ENCODE results near the gene LRRC53.

The LRRC53 gene

GRCh38 chr1:74512170-74512915, at the start of gene LRRC53:
TSS of gene LRRC53 (minus strand) at chr1:74512611. CDS start at chr1:74483349, 29,262 bp downstream.
- in situ Hi-C loops (cut with MboI; ENCODE audit: low sequenced_read_pairs), result no loop called here

- in situ Hi-C loops (cut with MboI; ENCODE audit: low sequenced_read_pairs), result no loop called here
Measured at GRCh38 chr1:74549932-74550331, 37.5 kb upstream of the LRRC53 start.

GRCh38 chr1:74548961-74549750, 36.7 kb upstream of the LRRC53 start:
- in situ Hi-C loops (cut with MboI; ENCODE audit: low sequenced_read_pairs), result no loop called here

- in situ Hi-C loops (cut with MboI; ENCODE audit: low sequenced_read_pairs), result no loop called here
Measured at GRCh38 chr1:74545821-74546220, 33.4 kb upstream of the LRRC53 start.

GRCh38 chr1:74534241-74534640, 21.8 kb upstream of the LRRC53 start:
- in situ Hi-C loops (cut with MboI; ENCODE audit: low sequenced_read_pairs), result no loop called here

- in situ Hi-C loops (cut with MboI; ENCODE audit: low sequenced_read_pairs), result no loop called here
Measured at GRCh38 chr1:74531796-74532195, 19.4 kb upstream of the LRRC53 start.

- in situ Hi-C loops (cut with MboI; ENCODE audit: low sequenced_read_pairs), result no loop called here
Measured at GRCh38 chr1:74530892-74531291, 18.5 kb upstream of the LRRC53 start.

- in situ Hi-C loops (cut with MboI; ENCODE audit: low sequenced_read_pairs), result no loop called here
Measured at GRCh38 chr1:74528123-74528522, 15.7 kb upstream of the LRRC53 start.

GRCh38 chr1:74526708-74527107, 14.3 kb upstream of the LRRC53 start:
- in situ Hi-C loops (cut with MboI; ENCODE audit: low sequenced_read_pairs), result no loop called here

GRCh38 chr1:74523873-74524480, 11.6 kb upstream of the LRRC53 start:
- in situ Hi-C loops (cut with MboI; ENCODE audit: low sequenced_read_pairs), result no loop called here

GRCh38 chr1:74522148-74522547, 9.7 kb upstream of the LRRC53 start:
- in situ Hi-C loops (cut with MboI; ENCODE audit: low sequenced_read_pairs), result no loop called here

GRCh38 chr1:74517599-74518051, 5.2 kb upstream of the LRRC53 start:
- in situ Hi-C loops (cut with MboI; ENCODE audit: low sequenced_read_pairs), result no loop called here

GRCh38 chr1:74513411-74514300, 1.2 kb upstream of the LRRC53 start:
- in situ Hi-C loops (cut with MboI; ENCODE audit: low sequenced_read_pairs), result no loop called here

GRCh38 chr1:74508449-74508848, 4.0 kb downstream of the LRRC53 start:
- in situ Hi-C loops (cut with MboI; ENCODE audit: low sequenced_read_pairs), result no loop called here

- in situ Hi-C loops (cut with MboI; ENCODE audit: low sequenced_read_pairs), result no loop called here
Measured at GRCh38 chr1:74505928-74506710, 6.3 kb downstream of the LRRC53 start.

GRCh38 chr1:74504933-74505512, 7.4 kb downstream of the LRRC53 start:
- in situ Hi-C loops (cut with MboI; ENCODE audit: low sequenced_read_pairs), result no loop called here

- in situ Hi-C loops (cut with MboI; ENCODE audit: low sequenced_read_pairs), result no loop called here
Measured at GRCh38 chr1:74504125-74504932, 8.1 kb downstream of the LRRC53 start.

- in situ Hi-C loops (cut with MboI; ENCODE audit: low sequenced_read_pairs), result no loop called here
Measured at GRCh38 chr1:74502858-74503257, 9.6 kb downstream of the LRRC53 start.

- in situ Hi-C loops (cut with MboI; ENCODE audit: low sequenced_read_pairs), result no loop called here
Measured at GRCh38 chr1:74502432-74502831, 10.0 kb downstream of the LRRC53 start.
